Medulla oblongata (tissue), 1 donor: ENCODE results near the gene SMCP.

Experiments
- DNase-seq: peaks from one replicate; pipeline ENCODE4 v3.0.0-alpha.2; 2015; ENCODE audit errors: extremely low spot score

Gene SMCP

DNA sequence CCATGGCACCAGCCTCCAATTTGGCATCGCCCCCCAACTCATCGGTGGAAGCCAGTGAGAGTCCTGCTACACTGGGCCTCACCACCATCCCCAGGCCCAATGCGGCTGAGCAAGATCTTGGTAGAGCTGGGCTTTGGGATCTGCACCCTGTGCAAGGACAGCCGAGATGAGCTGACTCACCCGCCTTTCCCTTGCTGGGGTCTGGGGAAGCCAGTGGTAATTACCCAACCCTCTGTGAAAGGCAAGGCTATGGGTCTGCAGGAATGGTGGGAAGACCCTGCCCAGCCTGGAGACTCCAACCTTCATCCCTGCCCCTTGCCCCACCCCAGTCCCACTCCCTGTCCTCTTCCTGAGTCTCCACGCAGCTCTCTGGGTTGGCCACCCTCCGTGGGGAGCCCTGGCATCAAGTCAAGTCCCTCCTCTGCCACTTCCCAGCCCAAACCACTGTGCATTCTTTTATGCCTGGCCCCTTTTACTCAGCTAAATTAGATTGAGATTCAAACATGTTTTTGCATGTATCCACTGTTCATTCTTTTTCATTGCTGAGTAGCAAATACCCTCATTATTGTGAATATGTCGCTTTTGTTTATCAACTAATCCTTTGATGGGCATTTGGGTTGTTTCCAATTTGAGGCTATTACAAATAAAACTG is 8.8 kb downstream of the SMCP start:
- no peak for DNase-seq

DNA sequence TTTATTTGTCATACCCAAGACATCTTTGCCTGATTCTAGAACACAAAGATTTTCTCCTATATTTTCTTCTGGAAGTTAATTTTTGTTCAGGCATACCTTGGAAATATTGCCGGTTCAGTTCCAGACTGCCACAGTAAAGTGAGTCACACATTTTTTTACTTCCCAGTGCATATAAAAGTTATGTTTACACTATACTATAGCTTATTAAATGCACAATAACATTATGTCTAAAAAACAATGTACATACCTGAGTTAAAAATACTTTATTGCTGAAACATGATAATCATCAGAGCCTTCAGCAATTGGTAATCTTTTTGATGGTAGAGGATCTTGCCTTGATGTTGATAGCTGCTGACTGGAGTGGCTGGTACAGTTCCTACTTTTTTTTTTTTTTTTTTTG is 10.0 kb downstream of the SMCP start:
- no peak for DNase-seq

DNA sequence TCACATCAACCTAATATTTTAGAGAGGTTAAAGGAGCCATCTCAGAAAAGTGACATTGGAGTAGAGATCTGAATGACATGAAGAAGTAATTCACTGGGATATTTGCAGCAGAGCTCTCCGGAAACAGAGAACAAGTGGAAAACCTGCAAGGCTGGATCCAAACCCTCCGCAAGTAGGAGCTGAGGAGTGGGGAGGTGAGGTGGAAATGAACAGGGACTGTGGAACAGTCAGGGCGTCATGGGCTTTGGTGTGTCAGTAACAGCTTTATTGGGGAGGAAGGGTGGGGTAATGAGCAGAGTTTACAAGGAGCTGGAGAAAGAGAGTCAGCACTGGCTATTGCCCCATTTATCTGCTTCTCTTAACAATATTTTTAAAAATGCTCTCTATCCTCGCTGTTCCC is 20.9 kb downstream of the SMCP start:
- no peak for DNase-seq

DNA sequence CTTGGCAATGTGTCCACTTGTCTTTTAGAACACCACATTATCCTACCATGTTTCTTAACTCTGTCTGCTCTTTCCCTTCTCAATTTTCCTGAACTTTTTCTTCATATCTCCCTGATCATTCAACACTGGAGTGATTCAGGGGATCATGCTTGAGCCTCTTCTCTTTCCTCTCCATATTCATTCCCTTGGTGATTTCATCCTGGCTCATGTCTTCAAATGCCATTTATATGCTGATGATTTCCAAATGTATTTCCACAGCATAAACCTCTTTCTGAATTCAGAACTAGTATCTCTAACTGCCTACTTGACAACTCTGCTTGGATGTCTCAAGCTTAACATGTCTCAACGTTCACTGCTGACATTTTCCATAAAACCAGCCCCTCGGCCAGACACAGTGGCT is 21.8 kb downstream of the SMCP start:
- no peak for DNase-seq

DNA sequence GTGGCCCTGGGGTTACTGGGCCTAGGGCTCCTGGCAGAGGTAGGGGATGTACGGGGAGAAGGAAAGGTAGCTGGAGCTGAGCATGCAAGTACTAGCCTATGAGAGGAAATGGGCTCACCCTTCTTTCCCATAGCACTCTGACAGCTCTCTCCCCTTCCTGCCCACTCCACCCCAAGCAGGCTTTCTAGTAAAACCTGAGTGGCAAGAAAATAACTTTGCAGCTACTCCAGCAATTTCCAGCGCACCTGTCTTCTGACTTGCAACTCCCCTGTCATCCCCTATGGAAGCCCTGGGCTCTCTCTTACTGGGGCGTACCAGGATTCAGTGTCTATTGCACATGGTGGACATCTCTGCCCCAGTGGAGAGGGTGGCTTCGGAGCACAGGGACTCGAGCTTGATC is 23.5 kb downstream of the SMCP start:
- DNase-seq: no peak

DNA sequence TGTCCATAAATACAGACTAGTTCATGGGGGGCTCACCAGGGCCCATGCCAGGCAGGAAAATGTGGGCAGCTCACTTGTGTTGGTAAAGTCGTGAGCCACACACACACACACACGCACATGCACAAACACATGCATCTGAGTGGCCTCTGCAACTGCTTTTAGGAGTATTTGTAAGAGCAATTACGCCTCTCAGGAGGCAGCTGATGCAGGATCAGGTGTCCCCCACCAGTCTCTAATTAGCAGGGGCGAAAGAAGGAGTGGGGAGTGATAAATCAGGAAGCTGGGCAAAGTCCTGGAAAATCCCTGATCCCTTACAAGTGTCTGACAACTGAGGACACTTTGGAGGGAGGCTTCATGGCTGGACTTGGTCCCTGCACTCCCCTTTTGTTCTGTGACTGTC is 24.5 kb downstream of the SMCP start:
- DNase-seq: no peak

DNA sequence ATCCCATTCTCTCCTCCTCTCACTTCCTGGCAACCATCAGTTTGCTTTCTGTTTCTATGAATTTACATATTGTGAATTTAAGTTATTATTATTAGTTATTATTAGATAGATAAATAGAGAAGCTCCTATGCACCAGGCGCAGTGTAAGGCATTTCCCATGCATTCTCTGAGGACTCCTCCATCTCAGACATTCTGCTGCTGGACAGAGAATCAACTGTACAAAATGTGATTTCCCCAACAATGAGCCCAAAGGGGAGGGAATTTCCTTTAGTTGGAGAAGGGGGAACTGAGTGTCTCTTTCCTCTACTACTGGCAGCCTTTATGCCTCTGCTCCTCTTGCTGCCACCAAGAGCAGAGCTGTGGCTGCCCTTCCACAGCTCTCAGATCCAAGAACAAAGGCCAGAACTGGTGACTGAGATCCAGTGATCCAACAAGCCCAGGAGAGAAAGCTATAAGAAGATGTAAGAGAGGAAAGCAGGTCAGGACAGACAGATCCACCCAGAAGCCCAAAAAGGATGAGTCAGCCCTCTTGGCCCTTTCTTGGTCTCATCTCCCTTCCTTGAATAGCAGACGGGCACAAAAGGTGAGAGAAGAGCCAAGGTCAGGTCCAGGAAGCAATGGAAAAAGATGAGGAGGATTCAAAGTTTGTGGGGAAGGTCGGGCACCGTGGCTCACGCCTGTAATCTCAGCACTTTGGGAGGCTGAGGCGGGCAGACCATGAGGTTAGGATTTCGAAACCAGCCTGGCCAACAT is 26.7 kb downstream of the SMCP start:
- no peak for DNase-seq

DNA sequence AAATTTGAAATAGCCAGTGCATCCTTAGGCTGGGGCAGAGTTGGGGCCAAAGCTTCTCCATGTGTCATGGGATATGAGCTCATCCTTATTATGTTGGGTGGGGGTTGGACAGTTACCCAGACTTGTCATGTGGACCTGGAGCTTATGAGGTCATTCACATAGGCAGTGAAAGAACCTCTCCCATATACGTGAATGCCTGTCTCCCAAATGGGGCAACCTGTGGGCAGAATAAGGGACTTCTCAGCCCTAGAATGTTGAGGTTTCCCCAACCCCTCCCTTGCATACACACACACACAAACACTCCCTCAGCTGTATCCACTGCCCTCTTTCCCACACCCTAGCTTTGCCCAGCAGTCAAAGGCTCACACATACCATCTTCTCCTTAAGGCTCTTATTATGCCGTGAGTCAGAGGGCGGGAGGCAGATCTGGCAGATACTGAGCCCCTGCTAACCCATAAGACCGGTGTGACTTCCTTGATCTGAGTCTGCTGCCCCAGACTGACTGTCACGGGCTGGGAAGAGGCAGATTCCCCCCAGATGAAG is 28.0 kb downstream of the SMCP start:
- DNase-seq: no peak

DNA sequence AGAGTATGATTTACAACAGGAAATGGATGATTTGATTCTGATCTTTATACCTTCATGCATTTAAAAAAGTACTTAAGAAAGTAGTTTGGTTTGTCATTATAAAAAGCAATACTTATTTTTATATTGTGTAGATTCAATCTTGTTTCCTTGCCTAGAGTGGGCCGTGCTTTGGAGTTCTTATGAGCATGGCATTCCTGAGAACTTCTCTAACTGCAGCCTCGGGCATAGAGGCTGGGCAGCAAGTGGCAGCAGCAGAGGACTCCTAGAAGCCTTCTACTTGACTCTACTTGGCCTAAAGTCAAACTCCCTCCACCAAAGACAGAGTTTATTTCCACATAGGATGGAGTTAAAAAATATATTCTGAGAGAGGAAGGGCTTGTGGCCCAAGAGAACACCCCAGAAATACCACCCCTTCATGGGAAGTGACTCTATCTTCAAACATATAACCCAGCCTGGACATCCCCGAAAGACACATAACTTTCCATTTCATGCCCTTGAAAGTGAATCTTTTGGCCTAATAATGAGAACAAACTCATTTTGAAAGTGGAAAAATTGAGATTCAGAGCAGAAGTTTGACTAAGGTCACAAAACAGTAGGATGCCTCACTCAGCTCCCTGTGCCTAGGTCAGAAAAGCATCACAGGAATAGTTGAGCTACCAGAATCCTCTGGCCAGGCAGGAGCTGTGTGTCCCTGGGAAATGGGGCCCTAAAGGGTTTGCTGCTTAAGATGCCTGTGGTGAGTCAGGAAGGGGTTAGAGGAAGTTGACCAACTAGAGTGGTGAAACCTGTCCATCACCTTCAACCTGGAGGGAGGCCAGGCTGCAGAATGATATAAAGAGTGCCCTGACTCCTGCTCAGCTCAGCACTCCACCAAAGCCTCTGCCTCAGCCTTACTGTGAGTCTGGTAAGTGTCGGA is 29.8 kb downstream of the SMCP start, which contains the start of gene IVL:
Gene IVL, plus strand, starts transcription at position 861 of the 916 bp plus-strand sequence. CDS start 1,252 bp downstream, outside the sequence.
- DNase-seq: no peak

DNA sequence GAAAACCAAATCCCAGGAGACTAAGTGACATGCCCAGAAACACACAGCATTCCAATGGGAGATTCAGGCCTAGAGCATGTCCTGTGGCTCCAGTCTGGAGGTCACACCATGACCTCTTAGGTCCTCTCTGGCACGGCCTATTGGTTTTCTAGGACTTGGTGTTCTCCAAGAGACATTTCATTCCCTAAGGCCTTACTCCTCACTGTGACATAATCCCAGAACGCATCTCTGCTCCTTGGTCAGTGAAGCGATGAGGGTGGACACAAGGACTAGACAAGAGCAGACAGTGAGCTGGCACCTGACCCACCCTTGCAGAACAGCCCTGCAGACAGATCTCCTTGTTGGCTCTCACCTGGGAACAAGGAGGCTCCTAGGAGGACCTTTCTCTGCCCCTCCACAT is 31.1 kb downstream of the SMCP start:
- no peak for DNase-seq

DNA sequence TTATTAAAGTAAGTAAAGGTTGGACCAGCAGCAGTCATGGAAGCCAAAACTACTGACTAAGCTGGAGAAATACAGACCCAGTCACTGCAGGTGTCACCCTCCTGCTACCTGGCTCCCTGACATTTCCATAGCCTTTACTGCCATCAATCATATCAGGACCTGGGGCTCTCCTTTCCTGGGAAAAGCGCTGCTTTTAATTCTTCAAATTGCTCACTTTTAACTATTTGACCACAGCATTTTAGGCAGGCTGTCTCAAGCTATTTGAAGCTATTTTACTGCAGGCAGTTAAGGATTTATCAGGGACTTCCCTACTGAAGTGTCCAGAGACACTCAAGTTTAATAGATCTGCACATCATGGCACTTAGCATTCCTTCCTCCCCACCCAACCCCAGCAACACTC is 34.3 kb downstream of the SMCP start:
- no peak for DNase-seq

DNA sequence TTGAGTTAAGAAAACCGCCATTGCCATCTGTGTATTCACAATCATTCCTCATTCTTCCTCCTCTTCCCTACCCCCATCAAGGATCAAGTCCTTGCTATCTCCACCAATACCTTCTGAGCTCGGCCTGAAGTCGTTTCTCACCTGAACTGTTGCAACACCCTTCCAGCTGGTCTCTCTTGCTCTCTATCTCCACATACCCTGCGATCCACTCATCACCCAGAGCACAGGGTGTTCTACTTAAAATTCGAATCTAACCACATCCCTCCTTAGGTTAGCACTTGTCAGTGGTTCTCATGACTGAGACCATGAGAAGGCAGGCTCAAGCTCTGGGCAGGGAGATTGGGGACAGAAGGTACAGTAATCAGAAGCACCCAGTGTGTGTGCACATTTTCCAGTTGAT is 34.8 kb downstream of the SMCP start:
- DNase-seq: no peak

DNA sequence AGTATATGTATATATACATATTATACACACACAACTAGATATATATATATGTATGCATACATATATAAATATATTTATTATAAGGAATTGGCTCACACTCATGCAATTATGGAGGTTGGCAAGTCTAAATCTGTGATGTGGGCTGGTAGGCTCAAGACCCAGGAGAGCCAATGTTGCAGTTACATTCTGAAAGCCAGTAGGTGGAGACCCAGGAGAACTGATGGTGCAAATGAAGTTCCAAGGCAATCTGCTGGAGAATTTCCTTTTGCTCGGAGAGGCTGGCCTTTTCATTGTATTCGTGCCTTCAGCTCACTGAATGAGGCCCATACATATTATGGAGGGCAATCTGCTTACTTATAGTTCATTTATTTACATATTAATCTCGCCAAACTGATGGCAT is 39.7 kb downstream of the SMCP start:
- DNase-seq: peak; percentile 52

DNA sequence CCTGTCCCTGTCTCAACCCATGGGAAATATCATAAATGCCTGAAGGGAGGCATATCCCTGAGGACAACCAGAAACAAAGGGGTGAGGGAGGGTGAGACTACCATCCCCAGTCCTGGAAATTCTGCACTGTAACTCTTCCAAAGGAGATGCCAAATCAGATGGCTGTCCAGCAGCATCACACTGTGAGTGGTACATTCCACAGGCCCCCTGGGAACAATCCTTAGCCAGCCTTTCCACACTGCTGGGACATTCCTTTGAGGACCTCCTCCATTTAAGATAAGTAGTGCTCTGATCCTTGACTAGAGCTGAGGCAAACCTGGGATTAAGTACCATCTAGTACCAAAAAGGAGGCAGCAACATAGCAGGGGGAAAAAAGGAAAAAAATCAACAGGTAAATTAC is 40.9 kb downstream of the SMCP start:
- DNase-seq: no peak

DNA sequence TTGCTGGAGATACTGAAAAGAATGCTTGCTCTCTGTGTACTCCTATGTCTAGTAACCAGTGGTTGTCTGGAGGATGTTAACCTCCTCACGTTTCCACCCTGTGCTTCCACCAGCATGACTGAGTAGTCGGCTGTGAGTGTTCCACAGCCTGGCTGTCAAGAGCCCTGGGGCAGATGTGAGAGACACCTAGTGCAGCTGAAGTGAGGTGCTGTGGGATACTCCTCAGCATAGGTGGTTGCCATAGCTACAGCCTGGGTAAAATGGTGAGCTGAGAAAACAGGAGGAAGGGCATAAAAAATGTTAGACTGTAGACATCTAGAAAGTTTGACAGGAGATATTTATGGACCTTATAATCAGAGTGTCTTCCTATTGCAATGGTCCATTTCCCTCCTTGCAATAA is 46.1 kb downstream of the SMCP start:
- DNase-seq: no peak

DNA sequence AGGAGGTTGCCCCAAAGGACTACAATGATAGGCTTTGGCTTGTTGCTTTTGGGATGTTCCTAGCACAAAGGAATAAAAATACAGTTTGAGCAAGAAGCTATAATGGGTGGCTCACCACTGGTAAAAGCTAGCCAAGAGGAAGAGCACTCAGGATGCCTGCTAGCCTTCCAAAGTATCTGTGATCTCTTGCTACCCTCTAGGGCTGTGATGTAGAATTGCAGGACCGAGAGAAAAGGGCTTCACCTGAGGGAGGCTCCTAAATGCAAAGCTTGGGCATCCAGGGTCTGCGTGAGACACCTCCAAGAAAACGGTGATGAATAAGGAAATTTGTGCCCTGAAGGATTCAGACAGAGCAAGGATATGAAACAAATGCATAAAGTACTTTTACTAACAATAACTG is 48.0 kb downstream of the SMCP start:
- DNase-seq: no peak

DNA sequence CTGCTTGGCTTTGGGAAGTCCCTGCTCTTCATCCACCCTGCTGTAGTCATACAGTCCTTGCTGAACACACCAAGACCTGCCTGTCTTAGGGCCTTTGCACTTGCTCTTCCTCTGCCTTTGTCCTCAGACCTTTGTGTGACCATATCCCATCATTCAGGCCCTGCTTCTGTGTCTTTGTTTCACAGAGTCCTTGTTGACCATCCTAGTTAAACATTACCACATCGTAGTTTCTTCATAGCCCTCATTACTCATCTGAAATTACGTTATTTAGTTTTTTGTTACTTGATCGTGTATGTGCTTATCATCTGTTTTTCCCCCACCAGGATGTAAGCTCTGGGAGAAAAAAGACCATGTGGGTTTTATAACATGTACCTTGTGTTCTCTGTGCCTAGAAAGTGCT is 50.5 kb downstream of the SMCP start:
- DNase-seq: no peak

DNA sequence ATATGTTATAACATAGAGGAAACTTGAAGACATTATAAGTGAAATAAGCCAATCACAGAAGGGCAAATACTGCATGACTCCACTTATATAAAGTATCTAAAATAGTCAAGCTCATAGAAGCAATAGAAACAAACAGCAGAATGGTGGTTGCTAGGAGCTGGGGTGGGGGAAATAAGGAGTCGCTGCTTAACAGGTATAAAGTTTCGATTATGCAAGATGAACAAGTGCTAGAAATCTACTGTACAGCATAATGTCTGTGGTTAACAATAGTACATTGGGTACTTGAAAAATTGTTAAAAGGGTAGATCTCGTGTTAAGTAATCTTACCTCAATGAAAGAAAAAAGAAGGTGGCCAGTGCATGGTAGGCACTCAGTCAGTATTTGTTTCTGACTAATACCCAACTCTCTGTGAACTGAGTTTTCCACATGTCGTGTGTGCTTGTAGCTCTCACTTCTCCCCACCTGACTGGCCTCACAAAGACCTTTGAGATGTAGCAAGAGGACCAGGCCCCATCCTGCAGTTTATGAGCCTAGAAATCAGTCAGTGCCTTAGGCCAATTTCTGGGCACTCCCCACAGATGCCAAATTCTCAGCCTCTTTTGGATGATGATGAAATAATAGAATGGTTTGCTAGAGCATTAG is 54.2 kb downstream of the SMCP start:
- no peak for DNase-seq

DNA sequence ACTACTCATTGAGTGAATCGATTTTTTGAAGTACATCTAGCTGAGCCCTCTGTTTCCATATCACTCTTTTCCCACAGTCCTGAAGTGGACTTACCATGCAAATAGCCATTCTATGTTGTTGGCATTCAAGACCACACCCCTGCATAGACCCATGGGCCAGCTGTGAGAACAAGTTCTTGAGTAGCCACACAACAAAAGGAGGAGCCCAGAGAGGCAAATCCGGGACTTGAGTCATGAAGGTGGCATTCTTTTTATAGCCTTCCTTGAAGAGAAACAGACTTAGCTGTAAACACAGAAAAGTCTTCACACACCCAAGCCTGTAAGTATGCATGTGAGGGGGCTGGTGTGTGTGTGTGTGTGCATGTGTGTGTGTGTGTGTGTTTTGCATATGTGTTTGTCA is 55.1 kb downstream of the SMCP start:
- no peak for DNase-seq
